ENCODE measurements around the gene UPK3A.

The UPK3A gene

GRCh38 chr22:45239681-45240051, 45.1 kb upstream of the UPK3A start:
- no peak for TF ChIP-seq CTCF (IDR thresholded peaks at IDR 0.05; ENCODE audit: low read depth, low read length)

GRCh38 chr22:45240104-45240809, 44.5 kb upstream of the UPK3A start:
- H3K4me3 ChIP-seq (ENCODE audit: low read depth, low read length): peak overlapping the region; percentile 75
- no peak for TF ChIP-seq CTCF (IDR thresholded peaks at IDR 0.05; ENCODE audit: low read depth, low read length)

More at GRCh38 chr22:45239681-45240051, 45.1 kb upstream of the UPK3A start:
- peak overlapping the region; percentile 75 for H3K4me3 ChIP-seq (ENCODE audit: low read depth, low read length)

- H3K4me3 ChIP-seq (ENCODE audit: low read depth, low read length): peak within 1 kb of the TSS; percentile 75
- TF ChIP-seq CTCF (IDR thresholded peaks at IDR 0.05; ENCODE audit: low read depth, low read length): no peak
Measured at GRCh38 chr22:45240810-45241631, 43.7 kb upstream of the UPK3A start, which contains the start of gene KIAA0930. TSS of gene KIAA0930 (minus strand) at chr22:45240894. CDS start at chr22:45240703, 191 bp downstream.

DNA sequence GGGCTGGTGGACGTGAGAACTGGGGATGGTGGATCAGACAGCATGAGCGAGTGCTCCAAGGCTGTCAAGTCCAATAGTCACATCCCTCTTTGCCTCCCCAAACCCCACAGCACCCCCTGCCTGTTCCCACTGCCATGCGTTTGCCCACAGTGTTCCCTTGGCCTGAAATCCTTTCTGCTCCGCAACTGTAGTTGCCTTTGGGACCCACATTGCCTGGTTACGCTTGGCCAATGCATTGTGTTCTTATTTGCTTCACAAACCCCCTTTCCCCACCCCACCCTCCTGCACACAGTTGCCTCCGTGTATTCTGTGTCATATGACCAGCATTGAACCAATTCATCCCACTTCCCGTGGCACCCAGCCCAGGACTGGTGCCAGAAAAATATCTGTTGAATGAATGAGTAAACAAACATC, 42.0 kb upstream of the UPK3A start:
- H3K4me3 ChIP-seq (ENCODE audit: low read depth, low read length): no peak overlapping the region
- no peak for TF ChIP-seq CTCF (IDR thresholded peaks at IDR 0.05; ENCODE audit: low read depth, low read length)

DNA sequence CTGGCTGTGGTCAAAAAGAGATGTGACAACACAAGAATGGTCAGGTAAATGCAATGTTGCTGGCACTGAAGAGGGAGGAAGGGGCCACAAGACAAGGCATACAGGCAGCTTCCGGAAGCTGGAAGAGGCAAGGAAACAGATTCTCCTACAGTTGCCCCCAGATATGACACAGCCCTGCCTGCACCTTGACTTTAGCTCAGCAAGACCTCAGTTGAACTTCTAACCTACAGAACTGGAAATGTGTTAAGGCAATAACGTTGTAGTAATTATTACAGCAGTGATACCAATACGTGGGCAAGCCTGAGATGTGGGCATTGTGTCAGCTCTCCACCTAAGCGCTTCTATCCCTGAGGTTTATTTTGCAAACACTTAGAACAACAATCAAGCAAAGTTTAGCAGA, 39.8 kb upstream of the UPK3A start:
- no peak overlapping the region for H3K4me3 ChIP-seq (ENCODE audit: low read depth, low read length)
- no peak for TF ChIP-seq CTCF (IDR thresholded peaks at IDR 0.05; ENCODE audit: low read depth, low read length)

DNA sequence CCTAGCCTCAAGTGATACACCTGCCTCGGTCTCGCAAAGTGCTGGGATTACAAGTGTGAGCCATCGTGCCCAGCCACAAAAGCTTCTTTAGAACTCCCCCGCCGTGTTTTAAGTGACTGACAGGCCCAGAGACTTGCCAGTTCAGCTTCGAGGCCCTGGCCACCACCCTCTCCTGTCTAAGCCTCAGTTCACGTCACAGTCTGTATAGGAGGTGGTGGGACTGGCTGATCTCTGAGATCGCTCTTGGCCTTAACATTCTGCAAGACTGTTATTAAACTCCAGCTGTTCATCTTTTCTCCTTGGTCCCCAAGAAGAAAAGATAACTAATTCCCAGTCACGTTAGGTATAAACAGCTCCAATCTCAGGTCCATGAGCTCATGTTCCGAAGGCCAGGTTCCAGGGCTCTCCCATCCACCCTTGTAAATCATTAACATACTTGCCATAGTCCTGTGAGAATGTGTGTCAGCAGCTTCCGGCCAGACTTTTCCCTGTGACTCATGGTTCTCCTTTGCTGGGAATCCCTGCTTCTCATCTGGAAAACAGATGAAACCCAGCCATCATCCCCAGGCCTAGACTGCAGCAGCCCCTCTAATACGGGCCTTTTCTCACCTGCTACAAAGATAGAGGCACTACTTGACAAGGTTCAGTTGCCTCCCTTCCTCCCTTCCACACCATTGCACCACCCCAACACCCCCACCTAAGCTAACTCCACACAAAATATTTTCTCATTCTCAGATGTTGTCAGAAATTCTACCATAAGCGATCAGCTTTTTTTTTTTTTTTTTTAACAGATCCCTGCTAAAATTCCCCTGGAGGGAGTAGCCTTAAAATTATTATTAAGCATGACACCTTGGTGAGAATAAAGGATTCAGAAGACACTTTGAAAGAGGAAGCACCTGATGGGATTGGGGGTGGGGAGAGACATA, 38.4 kb upstream of the UPK3A start:
- no peak for TF ChIP-seq CTCF (IDR thresholded peaks at IDR 0.05; ENCODE audit: low read depth, low read length)
- no peak overlapping the region for H3K4me3 ChIP-seq (ENCODE audit: low read depth, low read length)

Measured in WI38 (cell line).